ENCODE results near the gene OR8D2.
"Not testable (repeated sequence)": the region's sequence is repeated elsewhere in the genome, so short reads cannot be mapped to it uniquely, and the experiment has no call there.

The OR8D2 gene

GRCh38 chr11:124270886-124271285 lies 49.1 kb downstream of the OR8D2 start:
- not testable (repeated sequence) for H3K9me3 ChIP-seq (replicated peaks in 1 of 2; ENCODE audit: control insufficient read depth in 2 of 2, insufficient read depth in 1 of 2, low read depth in 1 of 2, low read length in 2 of 2); H2AK5ac ChIP-seq (ENCODE audit: low read depth, low read length); H2BK15ac ChIP-seq (ENCODE audit: low read length); H3K27ac ChIP-seq (replicated peaks; ENCODE audit: low read length); H4K8ac ChIP-seq (ENCODE audit: low read depth, low read length); H3K4ac ChIP-seq (ENCODE audit: low read length); H3K14ac ChIP-seq (ENCODE audit: low read length); DNase-seq (ENCODE audit: low spot score); H3K79me1 ChIP-seq (ENCODE audit: low read depth, low read length); H3K18ac ChIP-seq (ENCODE audit: low read length); H2BK120ac ChIP-seq (ENCODE audit: low read depth, low read length); H3K9ac ChIP-seq (ENCODE audit: low read depth, low read length, poor library complexity); H3K4me2 ChIP-seq (ENCODE audit: insufficient read depth, low read length, poor library complexity, severe bottlenecking); H4K91ac ChIP-seq (ENCODE audit: low read depth, low read length, poor library complexity); H2BK12ac ChIP-seq (ENCODE audit: low read length); H3K4me3 ChIP-seq (ENCODE audit: low read length in 2 of 2); H2BK5ac ChIP-seq (ENCODE audit: low read length); H3K27me3 ChIP-seq (ENCODE audit: control insufficient read depth in 3 of 3, insufficient read depth in 3 of 3, low read depth in 1 of 3, low read length in 3 of 3); H3K23ac ChIP-seq (ENCODE audit: low read depth, low read length, poor library complexity); H3K4me1 ChIP-seq (ENCODE audit: control insufficient read depth in 2 of 2, insufficient read depth in 1 of 2, low read depth in 1 of 2, low read length in 2 of 2); H2AFZ ChIP-seq (ENCODE audit: low read length); H3K36me3 ChIP-seq (replicated peaks in 1 of 2; ENCODE audit: control insufficient read depth in 2 of 2, insufficient read depth in 2 of 2, low read length in 2 of 2)
- no CpG with 5 or more reads among the region's 7 CpGs for WGBS, 2 donors (ENCODE audit: extremely low coverage in 2 of 2, insufficient read length in 2 of 2, insufficient replicate concordance in 1 of 2)

All from neuronal stem cell (in vitro differentiated cells).